AG04450 (cell line): ENCODE data around the gene PLEKHA3. TPM values are rescaled to one million over a fixed set of nuclear protein-coding genes. Genes with fewer than 3 reads are reported as not detected.
"Not testable (repeated sequence)": the region's sequence is repeated elsewhere in the genome, so short reads cannot be mapped to it uniquely, and the experiment has no call there.

Experiments
- CTCF ChIA-PET: fragments of 300-600, 350-600 bp; formaldehyde crosslinking; extraction: SDS; loops from one replicate; lab custom pipeline; 2022; ENCODE audit warnings: antibody characterized with exemption, inconsistent platforms; lab: Charles Lee
- POLR2A ChIA-PET: fragments of 350-600 bp; formaldehyde crosslinking; extraction: SDS; loops from one replicate; lab custom pipeline; 2021; ENCODE audit warnings: antibody characterized with exemption, inconsistent platforms; lab: Yijun Ruan, JAX
- DNase-seq: peaks from one replicate; pipeline ENCODE4 v3.0.0-alpha.2; 2011; ENCODE audit warnings: low read depth, low spot score
- H3K27ac ChIP-seq: one replicate; pipeline ENCODE4 v1.5.1; 2012; ENCODE audit warnings: low read depth, low read length, control low read depth
- H3K27me3 ChIP-seq: one replicate; pipeline ENCODE4 v1.6.0; 2012; ENCODE audit warnings: low read length; ENCODE audit not compliant: control insufficient read depth, insufficient read depth
- H3K4me3 ChIP-seq: 2 replicates; pipeline ENCODE4 v1.5.1; 2011; ENCODE audit warnings: mild to moderate bottlenecking, low read depth, low read length, control low read depth
- H3K9me3 ChIP-seq: 2 replicates; pipeline ENCODE4 v1.5.1; 2012; ENCODE audit warnings: low read length; ENCODE audit not compliant: control insufficient read depth, insufficient read depth
- polyA plus RNA-seq: library from polyadenylated mRNA; depleted of rRNA; stranded (reverse); fragments of >200 nt; gene quantifications from 2 replicates; pipeline ENCODE4 v1.2.3, GENCODE V29; 2011
- TF ChIP-seq, protein P1 (sequence below): IDR thresholded peaks from 2 replicates; pipeline ENCODE4 v1.5.1; 2011; ENCODE audit warnings: low read depth, low read length, control low read depth, inconsistent platforms

Gene PLEKHA3
- polyA plus RNA-seq, 1 experiment = 28.2 TPM

DNA sequence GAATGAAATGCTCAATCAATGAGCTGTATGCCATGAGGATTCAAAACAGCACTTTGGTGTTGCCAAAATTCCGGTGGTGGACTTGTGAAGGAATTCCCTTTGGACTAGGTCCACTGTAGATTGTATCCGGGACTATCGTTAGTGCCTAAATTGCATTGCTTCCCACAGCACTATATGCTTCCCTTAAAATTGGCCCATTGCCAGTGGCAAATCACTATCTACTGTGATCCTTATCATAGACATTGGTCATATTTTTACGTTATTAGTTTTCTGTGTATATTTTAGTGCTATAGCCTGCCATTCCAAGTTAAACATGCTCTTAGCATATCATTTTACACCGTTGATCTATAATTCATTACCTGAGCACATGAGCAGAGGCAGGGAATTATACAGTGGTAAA lies 27.4 kb upstream of the PLEKHA3 start:
- Histone ChIP-seq H3K27ac (no peak overlapping the region), H3K9me3 (no peaks in the 10 kb centered on the region; the same call in 1 of the 2 replicates), H3K27me3 (no peaks in the 10 kb centered on the region), H3K4me3 (no peak overlapping the region)
- ChIA-PET POLR2A (no interaction called here), CTCF (interaction anchor here (1.2 kb wide), 1 partner anchor 27 kb away, joined by 3 read pairs; no protein-coding TSS in a partner anchor)
- no peak for DNase-seq
- TF ChIP-seq, protein P1, sequence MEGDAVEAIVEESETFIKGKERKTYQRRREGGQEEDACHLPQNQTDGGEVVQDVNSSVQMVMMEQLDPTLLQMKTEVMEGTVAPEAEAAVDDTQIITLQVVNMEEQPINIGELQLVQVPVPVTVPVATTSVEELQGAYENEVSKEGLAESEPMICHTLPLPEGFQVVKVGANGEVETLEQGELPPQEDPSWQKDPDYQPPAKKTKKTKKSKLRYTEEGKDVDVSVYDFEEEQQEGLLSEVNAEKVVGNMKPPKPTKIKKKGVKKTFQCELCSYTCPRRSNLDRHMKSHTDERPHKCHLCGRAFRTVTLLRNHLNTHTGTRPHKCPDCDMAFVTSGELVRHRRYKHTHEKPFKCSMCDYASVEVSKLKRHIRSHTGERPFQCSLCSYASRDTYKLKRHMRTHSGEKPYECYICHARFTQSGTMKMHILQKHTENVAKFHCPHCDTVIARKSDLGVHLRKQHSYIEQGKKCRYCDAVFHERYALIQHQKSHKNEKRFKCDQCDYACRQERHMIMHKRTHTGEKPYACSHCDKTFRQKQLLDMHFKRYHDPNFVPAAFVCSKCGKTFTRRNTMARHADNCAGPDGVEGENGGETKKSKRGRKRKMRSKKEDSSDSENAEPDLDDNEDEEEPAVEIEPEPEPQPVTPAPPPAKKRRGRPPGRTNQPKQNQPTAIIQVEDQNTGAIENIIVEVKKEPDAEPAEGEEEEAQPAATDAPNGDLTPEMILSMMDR = no peak

DNA sequence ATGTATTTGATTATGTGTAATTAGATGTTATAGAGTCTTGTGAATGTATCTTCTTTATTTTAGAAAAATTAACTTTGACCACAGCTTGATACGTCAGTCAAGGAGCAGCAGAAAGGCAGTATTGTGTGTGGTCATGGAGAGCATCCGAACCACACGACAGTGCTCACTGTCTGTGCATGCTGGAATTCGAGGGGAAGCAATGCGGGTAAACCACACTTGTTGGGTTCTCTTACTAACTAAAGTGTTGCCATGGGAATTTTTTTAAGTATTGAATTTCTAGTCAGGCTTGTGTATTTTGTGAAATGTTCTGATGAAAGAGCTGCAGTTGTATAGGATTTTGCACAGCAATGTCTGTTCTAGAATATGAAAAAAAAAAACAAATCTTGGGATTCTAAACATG lies 24.3 kb upstream of the PLEKHA3 start:
- no peak overlapping the region for H3K27ac ChIP-seq
- H3K27me3 ChIP-seq = no peaks in the 10 kb centered on the region
- TF ChIP-seq, protein P1 = no peak
- no peak overlapping the region for H3K4me3 ChIP-seq
- CTCF ChIA-PET = no interaction called here
- no peaks in the 10 kb centered on the region for H3K9me3 ChIP-seq
- POLR2A ChIA-PET = no interaction called here
- no peak for DNase-seq

DNA sequence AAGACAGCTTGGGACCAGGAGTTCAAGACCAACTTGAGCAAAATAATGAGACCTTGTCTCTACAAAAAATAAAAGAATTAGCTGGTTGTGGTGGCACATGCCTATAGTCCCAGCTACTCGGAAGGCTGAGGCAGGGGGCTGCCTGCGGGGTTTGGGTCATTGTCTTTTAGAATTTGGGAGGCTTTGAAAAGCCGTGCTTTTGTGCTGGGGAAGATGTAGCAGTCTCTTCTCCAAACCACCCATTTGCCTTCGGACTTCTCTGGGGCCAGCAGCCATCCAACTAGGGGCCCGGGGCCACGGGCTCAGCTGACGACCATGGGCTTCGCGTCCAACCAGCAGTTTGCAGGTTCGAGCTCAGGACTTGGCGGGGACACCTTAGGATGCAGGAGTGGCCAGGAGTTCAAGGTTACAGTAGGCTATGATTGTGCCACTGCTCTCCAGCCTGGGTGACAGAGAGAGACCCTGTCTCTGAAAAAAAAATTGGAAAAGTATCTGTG lies 22.8 kb upstream of the PLEKHA3 start:
- H3K4me3 ChIP-seq = no peak overlapping the region
- H3K27ac ChIP-seq = no peak overlapping the region
- DNase-seq = no peak
- H3K9me3 ChIP-seq = no peaks in the 10 kb centered on the region
- TF ChIP-seq, protein P1 = no peak
- POLR2A ChIA-PET = no interaction called here
- CTCF ChIA-PET = interaction anchor here (0.7 kb wide), 1 partner anchor 43 kb away, joined by 3 read pairs; no protein-coding TSS in a partner anchor
- H3K27me3 ChIP-seq = no peaks in the 10 kb centered on the region

GRCh38 chr2:178469219-178469849 lies 10.9 kb upstream of the PLEKHA3 start:
- Histone ChIP-seq H3K27ac (no peak overlapping the region), H3K4me3 (no peak overlapping the region), H3K9me3 (no peaks in the 10 kb centered on the region), H3K27me3 (no peaks in the 10 kb centered on the region)
- CTCF ChIA-PET = no interaction called here
- DNase-seq = no peak
- POLR2A ChIA-PET = no interaction called here
- TF ChIP-seq, protein P1 = no peak

GRCh38 chr2:178471313-178471712 lies 8.9 kb upstream of the PLEKHA3 start:
- DNase-seq, H3K4me3 ChIP-seq, H3K27ac ChIP-seq, H3K27me3 ChIP-seq, H3K9me3 ChIP-seq, POLR2A ChIA-PET: not testable (repeated sequence)
- CTCF ChIA-PET = interaction anchor here (0.8 to 0.9 kb wide), 2 partner anchors 56 to 360 kb away, joined by 3 to 8 read pairs; no protein-coding TSS in a partner anchor
